Measurements from ENCODE around the gene ARHGAP24. TPM values are rescaled to one million over a fixed set of nuclear protein-coding genes. Genes with fewer than 3 reads are reported as not detected.

Gene ARHGAP24
- total RNA-seq, 1 experiment from 2014 or later, result 2.1 TPM

DNA sequence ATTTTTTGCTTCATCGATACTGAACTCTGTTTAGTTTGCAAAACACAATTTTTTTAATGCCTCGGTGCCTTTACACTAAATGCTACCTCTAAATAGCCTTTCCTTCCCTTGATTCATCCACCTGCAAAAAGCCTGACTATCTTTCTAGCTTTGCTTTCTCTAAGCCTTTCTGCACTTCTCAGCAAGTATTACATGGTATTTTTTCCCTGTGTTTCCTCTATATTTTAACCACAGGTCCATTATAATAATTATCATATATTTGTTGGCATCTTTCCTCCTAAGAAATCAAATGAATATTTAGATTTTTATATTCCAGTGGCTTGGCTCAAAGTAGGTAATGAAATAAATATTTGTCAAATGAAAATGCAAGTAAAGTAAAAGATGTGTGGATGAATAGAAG, 196.2 kb downstream of the ARHGAP24 start (continued):
- TF ChIP-seq, protein P1, sequence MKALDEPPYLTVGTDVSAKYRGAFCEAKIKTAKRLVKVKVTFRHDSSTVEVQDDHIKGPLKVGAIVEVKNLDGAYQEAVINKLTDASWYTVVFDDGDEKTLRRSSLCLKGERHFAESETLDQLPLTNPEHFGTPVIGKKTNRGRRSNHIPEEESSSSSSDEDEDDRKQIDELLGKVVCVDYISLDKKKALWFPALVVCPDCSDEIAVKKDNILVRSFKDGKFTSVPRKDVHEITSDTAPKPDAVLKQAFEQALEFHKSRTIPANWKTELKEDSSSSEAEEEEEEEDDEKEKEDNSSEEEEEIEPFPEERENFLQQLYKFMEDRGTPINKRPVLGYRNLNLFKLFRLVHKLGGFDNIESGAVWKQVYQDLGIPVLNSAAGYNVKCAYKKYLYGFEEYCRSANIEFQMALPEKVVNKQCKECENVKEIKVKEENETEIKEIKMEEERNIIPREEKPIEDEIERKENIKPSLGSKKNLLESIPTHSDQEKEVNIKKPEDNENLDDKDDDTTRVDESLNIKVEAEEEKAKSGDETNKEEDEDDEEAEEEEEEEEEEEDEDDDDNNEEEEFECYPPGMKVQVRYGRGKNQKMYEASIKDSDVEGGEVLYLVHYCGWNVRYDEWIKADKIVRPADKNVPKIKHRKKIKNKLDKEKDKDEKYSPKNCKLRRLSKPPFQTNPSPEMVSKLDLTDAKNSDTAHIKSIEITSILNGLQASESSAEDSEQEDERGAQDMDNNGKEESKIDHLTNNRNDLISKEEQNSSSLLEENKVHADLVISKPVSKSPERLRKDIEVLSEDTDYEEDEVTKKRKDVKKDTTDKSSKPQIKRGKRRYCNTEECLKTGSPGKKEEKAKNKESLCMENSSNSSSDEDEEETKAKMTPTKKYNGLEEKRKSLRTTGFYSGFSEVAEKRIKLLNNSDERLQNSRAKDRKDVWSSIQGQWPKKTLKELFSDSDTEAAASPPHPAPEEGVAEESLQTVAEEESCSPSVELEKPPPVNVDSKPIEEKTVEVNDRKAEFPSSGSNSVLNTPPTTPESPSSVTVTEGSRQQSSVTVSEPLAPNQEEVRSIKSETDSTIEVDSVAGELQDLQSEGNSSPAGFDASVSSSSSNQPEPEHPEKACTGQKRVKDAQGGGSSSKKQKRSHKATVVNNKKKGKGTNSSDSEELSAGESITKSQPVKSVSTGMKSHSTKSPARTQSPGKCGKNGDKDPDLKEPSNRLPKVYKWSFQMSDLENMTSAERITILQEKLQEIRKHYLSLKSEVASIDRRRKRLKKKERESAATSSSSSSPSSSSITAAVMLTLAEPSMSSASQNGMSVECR (CRISPR knock-in tag; IDR thresholded peaks at IDR 0.05; ENCODE audit: borderline replicate concordance), result no peak
- TF ChIP-seq CBFB (CRISPR knock-in tag; IDR thresholded peaks at IDR 0.05; ENCODE audit: low read depth) (no peak), ELF4 (CRISPR knock-in tag; IDR thresholded peaks at IDR 0.05; ENCODE audit: low read depth) (no peak), IRF2 (CRISPR knock-in tag; IDR thresholded peaks at IDR 0.05; ENCODE audit: borderline replicate concordance, low read depth) (no peak), ZNF396 (CRISPR knock-in tag; IDR thresholded peaks at IDR 0.05; ENCODE audit: borderline replicate concordance) (no peak), CREM (CRISPR knock-in tag; IDR thresholded peaks at IDR 0.05) (no peak), ZNF121 (CRISPR knock-in tag; IDR thresholded peaks at IDR 0.05) (no peak), KAT7 (CRISPR knock-in tag; IDR thresholded peaks at IDR 0.05; ENCODE audit: borderline replicate concordance) (no peak), FOXJ3 (CRISPR knock-in tag; IDR thresholded peaks at IDR 0.05; ENCODE audit: borderline replicate concordance) (no peak), RORB (CRISPR knock-in tag; IDR thresholded peaks at IDR 0.05) (no peak)
- TF ChIP-seq, protein P2, sequence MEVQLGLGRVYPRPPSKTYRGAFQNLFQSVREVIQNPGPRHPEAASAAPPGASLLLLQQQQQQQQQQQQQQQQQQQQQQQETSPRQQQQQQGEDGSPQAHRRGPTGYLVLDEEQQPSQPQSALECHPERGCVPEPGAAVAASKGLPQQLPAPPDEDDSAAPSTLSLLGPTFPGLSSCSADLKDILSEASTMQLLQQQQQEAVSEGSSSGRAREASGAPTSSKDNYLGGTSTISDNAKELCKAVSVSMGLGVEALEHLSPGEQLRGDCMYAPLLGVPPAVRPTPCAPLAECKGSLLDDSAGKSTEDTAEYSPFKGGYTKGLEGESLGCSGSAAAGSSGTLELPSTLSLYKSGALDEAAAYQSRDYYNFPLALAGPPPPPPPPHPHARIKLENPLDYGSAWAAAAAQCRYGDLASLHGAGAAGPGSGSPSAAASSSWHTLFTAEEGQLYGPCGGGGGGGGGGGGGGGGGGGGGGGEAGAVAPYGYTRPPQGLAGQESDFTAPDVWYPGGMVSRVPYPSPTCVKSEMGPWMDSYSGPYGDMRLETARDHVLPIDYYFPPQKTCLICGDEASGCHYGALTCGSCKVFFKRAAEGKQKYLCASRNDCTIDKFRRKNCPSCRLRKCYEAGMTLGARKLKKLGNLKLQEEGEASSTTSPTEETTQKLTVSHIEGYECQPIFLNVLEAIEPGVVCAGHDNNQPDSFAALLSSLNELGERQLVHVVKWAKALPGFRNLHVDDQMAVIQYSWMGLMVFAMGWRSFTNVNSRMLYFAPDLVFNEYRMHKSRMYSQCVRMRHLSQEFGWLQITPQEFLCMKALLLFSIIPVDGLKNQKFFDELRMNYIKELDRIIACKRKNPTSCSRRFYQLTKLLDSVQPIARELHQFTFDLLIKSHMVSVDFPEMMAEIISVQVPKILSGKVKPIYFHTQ (CRISPR knock-in tag; IDR thresholded peaks at IDR 0.05), result no peak
- TF ChIP-seq, protein P3, sequence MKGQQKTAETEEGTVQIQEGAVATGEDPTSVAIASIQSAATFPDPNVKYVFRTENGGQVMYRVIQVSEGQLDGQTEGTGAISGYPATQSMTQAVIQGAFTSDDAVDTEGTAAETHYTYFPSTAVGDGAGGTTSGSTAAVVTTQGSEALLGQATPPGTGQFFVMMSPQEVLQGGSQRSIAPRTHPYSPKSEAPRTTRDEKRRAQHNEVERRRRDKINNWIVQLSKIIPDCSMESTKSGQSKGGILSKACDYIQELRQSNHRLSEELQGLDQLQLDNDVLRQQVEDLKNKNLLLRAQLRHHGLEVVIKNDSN (CRISPR knock-in tag; IDR thresholded peaks at IDR 0.05), result no peak

DNA sequence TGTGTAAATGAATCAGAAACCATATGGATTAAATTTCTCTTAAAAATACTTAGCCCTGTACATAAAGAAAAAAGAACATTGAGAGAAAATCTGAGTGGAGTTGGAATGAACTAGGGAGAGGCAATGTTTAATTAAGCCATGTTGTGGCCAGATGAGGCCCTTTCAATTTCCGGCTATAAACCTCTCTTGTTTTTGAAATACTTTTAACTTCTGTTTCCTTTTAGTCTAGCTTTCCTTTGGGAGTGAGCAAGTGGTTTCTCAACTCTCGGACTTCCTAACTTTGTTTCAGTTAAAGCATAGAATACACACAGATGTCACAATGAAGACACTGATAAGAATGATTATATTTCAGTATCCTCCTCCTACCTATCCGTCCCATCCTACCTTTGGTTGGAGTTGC, 197.2 kb downstream of the ARHGAP24 start:
- peaks cover 22% of the 10 kb centered on the region for H3K36me3 Mint-ChIP-seq
- no peak overlapping the region for H3K4me3 Mint-ChIP-seq
- ATAC-seq (no peak), DNase-seq (ENCODE audit: low spot score) (no peak)
- H3K9me3 Mint-ChIP-seq, result peaks cover 22% of the 10 kb centered on the region
- CTCF ChIA-PET, result no interaction called here
- H3K27ac Mint-ChIP-seq, result no peak overlapping the region; the same call in 1 of the 2 replicates
- peaks cover 46% of the 10 kb centered on the region for H3K4me1 Mint-ChIP-seq
- POLR2A ChIA-PET, result no interaction called here
- H3K27me3 Mint-ChIP-seq (ENCODE audit: low read depth), result no peaks in the 10 kb centered on the region
- no peak for TF ChIP-seq ZNF138 (CRISPR knock-in tag; conservative IDR thresholded peaks at IDR 0.05)
- TF ChIP-seq, protein P4, sequence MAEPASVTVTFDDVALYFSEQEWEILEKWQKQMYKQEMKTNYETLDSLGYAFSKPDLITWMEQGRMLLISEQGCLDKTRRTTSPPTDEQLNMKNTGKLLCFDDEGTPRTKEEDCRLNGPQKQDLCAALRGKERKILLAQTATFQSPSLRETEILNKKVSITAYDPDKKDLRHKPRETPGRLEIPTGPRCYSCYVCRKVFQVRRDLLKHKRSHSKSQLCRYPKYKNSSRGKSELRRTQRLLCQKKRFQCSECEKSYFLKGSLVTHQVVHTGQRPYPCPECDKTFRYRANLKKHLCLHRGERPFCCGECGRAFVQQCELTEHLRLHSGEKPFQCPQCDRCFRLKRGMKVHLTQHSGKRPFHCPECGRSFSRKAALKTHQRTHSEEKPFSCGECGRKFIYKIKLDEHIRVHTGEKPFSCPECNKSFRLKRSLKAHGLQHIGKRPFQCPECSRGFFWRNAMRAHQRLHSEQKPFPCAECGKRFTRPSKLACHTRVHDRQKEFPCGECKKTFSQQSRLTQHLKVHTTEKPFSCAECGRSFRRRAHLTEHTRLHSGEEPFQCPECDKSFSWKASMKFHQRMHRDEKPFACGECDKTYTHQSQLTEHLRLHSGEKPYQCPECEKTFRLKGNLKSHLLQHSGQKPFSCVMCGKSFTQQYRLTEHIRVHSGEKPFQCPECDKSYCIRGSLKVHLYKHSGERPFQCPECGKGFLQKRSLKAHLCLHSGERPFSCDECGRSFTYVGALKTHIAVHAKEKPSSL (CRISPR knock-in tag; conservative IDR thresholded peaks at IDR 0.05), result no peak
- TF ChIP-seq ELF4 (CRISPR knock-in tag; IDR thresholded peaks at IDR 0.05; ENCODE audit: low read depth), result no peak
- no peak for TF ChIP-seq GTF2I (CRISPR knock-in tag; conservative IDR thresholded peaks at IDR 0.05)
- no peak for TF ChIP-seq JUN (CRISPR knock-in tag; IDR thresholded peaks at IDR 0.05)
